Measurements from ENCODE around the gene TH. TPM values are rescaled to one million over a fixed set of nuclear protein-coding genes. Genes with fewer than 3 reads are reported as not detected.

Gene TH
- total and polyA plus RNA-seq, 2 donors from 2014 or later: not detected

- no peak for FAIRE-seq
- no peaks in the 10 kb centered on the region for H3K27me3 ChIP-seq (ENCODE audit: control insufficient read depth, insufficient read depth, low read length)
- no peaks in the 10 kb centered on the region for H3K9me3 ChIP-seq (ENCODE audit: control insufficient read depth in 2 of 3, insufficient read depth in 1 of 3, low read length in 3 of 3)
Observed at GRCh38 chr11:2212411-2213251, 41.0 kb upstream of the TH start.

GRCh38 chr11:2211113-2211971, 39.7 kb upstream of the TH start:
- no peak overlapping the region for H3K27ac ChIP-seq (ENCODE audit: low read depth in 2 of 2, low read length in 2 of 2)
- no peak overlapping the region for H3K9ac ChIP-seq (ENCODE audit: low read length in 3 of 3)
- no peaks in the 10 kb centered on the region for H3K27me3 ChIP-seq (ENCODE audit: control insufficient read depth, insufficient read depth, low read length)
- H3K4me1 ChIP-seq (ENCODE audit: control insufficient read depth in 2 of 3, insufficient read depth in 2 of 3, low read depth in 1 of 3, low read length in 3 of 3): peaks cover 0 to 16% (median 0%) of the 10 kb centered on the region in 3 donors
- TF ChIP-seq CTCF (IDR thresholded peaks at IDR 0.05; ENCODE audit: borderline replicate concordance, extremely low read depth, insufficient read depth): no peak
- no peak overlapping the region for H3K4me3 ChIP-seq (ENCODE audit: low read length in 3 of 3)
- no peaks in the 10 kb centered on the region for H3K9me3 ChIP-seq (ENCODE audit: control insufficient read depth in 2 of 3, insufficient read depth in 1 of 3, low read length in 3 of 3)
- no peaks in the 10 kb centered on the region for H3K36me3 ChIP-seq (ENCODE audit: control insufficient read depth in 2 of 3, insufficient read depth in 3 of 3, low read length in 3 of 3)
- peak; percentile 83 to 90 (median 85) for DNase-seq
- no peak for FAIRE-seq
- intact Hi-C loops (cut with DNase I): no loop called here

More at GRCh38 chr11:2212411-2213251, 41.0 kb upstream of the TH start:
- peaks cover 0 to 14% (median 0%) of the 10 kb centered on the region in 3 donors for H3K4me1 ChIP-seq (ENCODE audit: control insufficient read depth in 2 of 3, insufficient read depth in 2 of 3, low read depth in 1 of 3, low read length in 3 of 3)
- no peak overlapping the region for H3K27ac ChIP-seq (ENCODE audit: low read depth in 2 of 2, low read length in 2 of 2)
- H3K4me3 ChIP-seq (ENCODE audit: low read length in 3 of 3): no peak overlapping the region
- H3K9ac ChIP-seq (ENCODE audit: low read length in 3 of 3): no peak overlapping the region
- DNase-seq: peak in 2 of 5 donors; percentile 9 to 71
- TF ChIP-seq CTCF (IDR thresholded peaks at IDR 0.05; ENCODE audit: borderline replicate concordance, extremely low read depth, insufficient read depth): no peak
- intact Hi-C loops (cut with DNase I): no loop called here
- no peaks in the 10 kb centered on the region for H3K36me3 ChIP-seq (ENCODE audit: control insufficient read depth in 2 of 3, insufficient read depth in 3 of 3, low read length in 3 of 3)

GRCh38 chr11:2210366-2211112, 38.9 kb upstream of the TH start:
- H3K4me1 ChIP-seq (ENCODE audit: control insufficient read depth in 2 of 3, insufficient read depth in 2 of 3, low read depth in 1 of 3, low read length in 3 of 3): peaks cover 0 to 16% (median 0%) of the 10 kb centered on the region in 3 donors
- TF ChIP-seq CTCF (IDR thresholded peaks at IDR 0.05; ENCODE audit: borderline replicate concordance, extremely low read depth, insufficient read depth): no peak
- H3K27ac ChIP-seq (ENCODE audit: low read depth in 2 of 2, low read length in 2 of 2): no peak overlapping the region
- peak in 3 of 5 donors; percentile 7 to 71 (median 53) for DNase-seq
- no peaks in the 10 kb centered on the region for H3K36me3 ChIP-seq (ENCODE audit: control insufficient read depth in 2 of 3, insufficient read depth in 3 of 3, low read length in 3 of 3)
- FAIRE-seq: no peak
- H3K9me3 ChIP-seq (ENCODE audit: control insufficient read depth in 2 of 3, insufficient read depth in 1 of 3, low read length in 3 of 3): no peaks in the 10 kb centered on the region
- intact Hi-C loops (cut with DNase I): no loop called here
- H3K9ac ChIP-seq (ENCODE audit: low read length in 3 of 3): no peak overlapping the region
- H3K4me3 ChIP-seq (ENCODE audit: low read length in 3 of 3): no peak overlapping the region
- no peaks in the 10 kb centered on the region for H3K27me3 ChIP-seq (ENCODE audit: control insufficient read depth, insufficient read depth, low read length)
